Sigmoid colon (tissue), 7 donors: ENCODE data around the gene FOXL3. TPM values are rescaled to one million over a fixed set of nuclear protein-coding genes. Genes with fewer than 3 reads are reported as not detected.
A peak's percentile ranks its signal among the peaks of the same experiment; 100 is the strongest.

Experiments
- DNase-seq: peaks from one replicate; pipeline ENCODE4 v3.0.0-alpha.2; 2019
- H3K27ac ChIP-seq, 4 donors: fragments of 200-600 bp; sonication (generic); one replicate each; pipeline ENCODE4 v1.5.1; 2016 to 2019; ENCODE audit warnings: mild to moderate bottlenecking in 1 of 4
- H3K27me3 ChIP-seq, 3 donors: fragments of 200-600 bp; sonication (generic); one replicate each; pipeline ENCODE4 v1.5.1; 2019; ENCODE audit warnings: mild to moderate bottlenecking in 1 of 3
- H3K36me3 ChIP-seq, 4 donors: fragments of 200-600 bp; sonication (generic); one replicate each; pipeline ENCODE4 v1.5.1; 2016 to 2019
- H3K4me1 ChIP-seq, 4 donors: fragments of 200-600 bp; sonication (generic); one replicate each; pipeline ENCODE4 v1.5.1; 2017 to 2019
- H3K4me3 ChIP-seq, 4 donors: fragments of 200-600 bp; sonication (generic); one replicate each; pipeline ENCODE4 v1.5.1; 2017 to 2019; ENCODE audit warnings: mild to moderate bottlenecking in 2 of 4, moderate library complexity in 1 of 4
- H3K9me3 ChIP-seq, 4 donors: fragments of 200-600 bp in 3 of 4; sonication (generic) in 3 of 4; one replicate each; pipeline versions ENCODE4 v1.5.1 to v1.6.1; 2013 to 2019
- CTCF ChIP-seq, 4 experiments: fragments of 450-650 bp in 3 of 4; fragments of 200-600 bp in 1 of 4; IDR thresholded peaks; one replicate each; pipeline ENCODE4 v1.5.1; 2016 to 2019; ENCODE audit warnings: antibody characterized with exemption in 4 of 4, mild to moderate bottlenecking in 3 of 4, moderate library complexity in 2 of 4
- EP300 ChIP-seq, 4 donors: sonication (generic); formaldehyde crosslinking; IDR thresholded peaks; one replicate each; pipeline ENCODE4 v1.6.1; 2017; ENCODE audit warnings: antibody characterized with exemption in 4 of 4
- POLR2A ChIP-seq, 2 donors: fragments of 450-650 bp; IDR thresholded peaks; one replicate each; pipeline ENCODE4 v1.6.1; 2016; ENCODE audit warnings: antibody characterized with exemption in 2 of 2, mild to moderate bottlenecking in 2 of 2, moderate library complexity in 2 of 2
- POLR2AphosphoS5 ChIP-seq, 4 donors: sonication (generic); formaldehyde crosslinking; IDR thresholded peaks; one replicate each; pipeline ENCODE4 v1.6.1; 2017; ENCODE audit warnings: antibody characterized with exemption in 4 of 4
- WGBS, 2 donors: extraction: QIAGEN DNeasy Blood & Tissue Kit; methylation state at CpG; one replicate each; pipeline ENCODE4 v1.1.7; 2013; 5-methylcytosine and 5-hydroxymethylcytosine counted together
- intact Hi-C: fragments of 100-400 bp; cut with DNase I; formaldehyde crosslinking; loops from one replicate; pipeline ENCODE4 v1.15.1; 2023
- polyA plus RNA-seq, 3 donors: library from polyadenylated mRNA; stranded (reverse); fragments of 200-250 nt; gene quantifications; one replicate each; pipeline ENCODE4 v1.2.3, GENCODE V29; 2013
- total RNA-seq, 4 donors: library from RNA; depleted of rRNA; stranded (reverse); fragments of >200 nt; gene quantifications; one replicate each; pipeline ENCODE4 v1.1.0, GENCODE V29; 2016
- donor health status: healthy with polysubstance abuse.
- donor health status: Bipolar disorder and iron deficiency.
- donor health status: healthy.

FOXL3 gene
- total and polyA plus RNA-seq, 7 donors = not detected

- TF ChIP-seq EP300 (IDR thresholded peaks at IDR 0.05) (no peak), POLR2AphosphoS5 (IDR thresholded peaks at IDR 0.05) (no peak), CTCF (IDR thresholded peaks at IDR 0.05) (no peak), POLR2A (IDR thresholded peaks at IDR 0.05) (no peak)
- no peak overlapping the region for H3K4me3 ChIP-seq
- intact Hi-C loops = no loop called here
- DNase-seq = peak; percentile 45
- no peaks in the 10 kb centered on the region for H3K9me3 ChIP-seq
- WGBS, 2 donors = 38 to 80% methylated on average over 46 of the region's 46 CpGs
- H3K27ac ChIP-seq = no peak overlapping the region
- peaks cover 34 to 91% (median 55%) of the 10 kb centered on the region in 3 donors for H3K27me3 ChIP-seq
- H3K4me1 ChIP-seq = peaks cover 0 to 19% (median 16%) of the 10 kb centered on the region in 4 donors
- no peaks in the 10 kb centered on the region for H3K36me3 ChIP-seq
These were observed 688 bp upstream of the FOXL3 start for GRCh38 chr7:289209-289755.

- Histone ChIP-seq H3K4me3 (no peak overlapping the region), H3K4me1 (peaks cover 0 to 19% (median 16%) of the 10 kb centered on the region in 4 donors), H3K27ac (no peak overlapping the region), H3K9me3 (no peaks in the 10 kb centered on the region), H3K27me3 (peaks cover 41 to 93% (median 58%) of the 10 kb centered on the region in 3 donors), H3K36me3 (no peaks in the 10 kb centered on the region)
- TF ChIP-seq POLR2A (IDR thresholded peaks at IDR 0.05) = no peak
- no peak for TF ChIP-seq CTCF (IDR thresholded peaks at IDR 0.05)
- TF ChIP-seq POLR2AphosphoS5 (IDR thresholded peaks at IDR 0.05) = no peak
- TF ChIP-seq EP300 (IDR thresholded peaks at IDR 0.05) = no peak
- 13 to 16% methylated on average over 102 of the region's 102 CpGs for WGBS, 2 donors
- no peak for DNase-seq
- intact Hi-C loops = no loop called here
These were observed 793 bp downstream of the FOXL3 start for GRCh38 chr7:290554-291372.

- no peak for TF ChIP-seq POLR2A (IDR thresholded peaks at IDR 0.05)
- no peak for TF ChIP-seq POLR2AphosphoS5 (IDR thresholded peaks at IDR 0.05)
- TF ChIP-seq EP300 (IDR thresholded peaks at IDR 0.05) = no peak
- TF ChIP-seq CTCF (IDR thresholded peaks at IDR 0.05) = no peak
- peaks cover 41 to 88% (median 58%) of the 10 kb centered on the region in 3 donors for H3K27me3 ChIP-seq
These were observed 1.6 kb downstream of the FOXL3 start for GRCh38 chr7:291373-292092.

DNA sequence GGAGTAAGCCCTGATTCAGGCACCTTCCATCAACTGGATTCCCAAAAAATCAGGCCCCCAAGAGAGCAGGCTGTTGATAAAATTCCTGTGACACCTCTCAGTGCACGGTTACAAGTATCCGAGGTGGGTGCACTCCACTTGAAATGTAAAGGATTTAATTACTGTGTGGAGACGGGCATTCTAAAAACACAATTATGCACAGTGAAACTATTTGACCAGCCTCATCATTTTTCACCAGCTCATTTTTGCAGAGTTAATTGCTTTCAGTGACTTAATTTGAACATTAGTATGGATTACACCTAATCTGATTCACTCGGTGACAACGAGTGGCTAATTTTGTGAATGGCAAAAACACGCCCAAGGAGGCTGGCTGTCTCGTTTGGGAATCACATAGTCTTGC lies 2.3 kb downstream of the FOXL3 start:
- Histone ChIP-seq H3K36me3 (no peaks in the 10 kb centered on the region), H3K9me3 (no peaks in the 10 kb centered on the region), H3K27ac (no peak overlapping the region), H3K27me3 (peaks cover 41 to 85% (median 58%) of the 10 kb centered on the region in 3 donors), H3K4me3 (no peak overlapping the region), H3K4me1 (peaks cover 0 to 19% (median 16%) of the 10 kb centered on the region in 4 donors)
- DNase-seq = no peak
- intact Hi-C loops = no loop called here
- TF ChIP-seq CTCF (IDR thresholded peaks at IDR 0.05) = no peak
- no peak for TF ChIP-seq EP300 (IDR thresholded peaks at IDR 0.05)
- no peak for TF ChIP-seq POLR2AphosphoS5 (IDR thresholded peaks at IDR 0.05)
- TF ChIP-seq POLR2A (IDR thresholded peaks at IDR 0.05) = no peak
- 84% methylated on average over 7 of the region's 7 CpGs for WGBS, 2 donors

More at GRCh38 chr7:291373-292092, 1.6 kb downstream of the FOXL3 start:
- intact Hi-C loops = no loop called here
- Histone ChIP-seq H3K27ac (no peak overlapping the region), H3K4me1 (peaks cover 0 to 19% (median 16%) of the 10 kb centered on the region in 4 donors), H3K4me3 (no peak overlapping the region), H3K36me3 (no peaks in the 10 kb centered on the region), H3K9me3 (no peaks in the 10 kb centered on the region)
- DNase-seq = no peak
- 69 to 71% methylated on average over 21 of the region's 21 CpGs for WGBS, 2 donors
